Stomach (tissue), 9 donors: ENCODE results near the gene NLRP12. TPM values are rescaled to one million over a fixed set of nuclear protein-coding genes. Genes with fewer than 3 reads are reported as not detected.
"Not testable (repeated sequence)": the region's sequence is repeated elsewhere in the genome, so short reads cannot be mapped to it uniquely, and the experiment has no call there.

Experiments
- DNase-seq, 2 donors: peaks; one replicate each; pipeline versions ENCODE4 v3.0.0 to v3.0.0-alpha.2; 2013 to 2019
- H3K27ac ChIP-seq, 5 donors: fragments of 200-600 bp in 4 of 5; sonication (generic) in 4 of 5; one replicate each; pipeline ENCODE4 v1.5.1; 2013 to 2019; ENCODE audit warnings: mild to moderate bottlenecking in 1 of 5, moderate library complexity in 1 of 5
- H3K27me3 ChIP-seq, 3 donors: fragments of 200-600 bp; sonication (generic); one replicate each; pipeline ENCODE4 v1.5.1; 2017 to 2019; ENCODE audit warnings: mixed run types in 1 of 3
- H3K36me3 ChIP-seq, 4 donors: fragments of 200-600 bp; sonication (generic); 1 replicate in 3 of 4; 2 replicates in 1 of 4; pipeline ENCODE4 v1.5.1; 2016 to 2019
- H3K4me1 ChIP-seq, 4 donors: fragments of 200-600 bp; sonication (generic); one replicate each; pipeline ENCODE4 v1.5.1; 2016 to 2019
- H3K4me3 ChIP-seq, 4 donors: fragments of 200-600 bp; sonication (generic) in 3 of 4; one replicate each; pipeline ENCODE4 v1.5.1; 2016 to 2019; ENCODE audit warnings: mild to moderate bottlenecking in 1 of 4
- H3K9me3 ChIP-seq, 4 donors: fragments of 200-600 bp; sonication (generic); one replicate each; pipeline ENCODE4 v1.5.1; 2016 to 2019
- CTCF ChIP-seq, 7 experiments: fragments of 450-650 bp in 4 of 7; fragments of 200-600 bp in 3 of 7; sonication (generic) in 3 of 7; IDR thresholded peaks; one replicate each; pipeline ENCODE4 v1.5.1; 2016 to 2019; ENCODE audit warnings: antibody characterized with exemption in 7 of 7, control low read depth in 2 of 7, mild to moderate bottlenecking in 1 of 7
- EP300 ChIP-seq: sonication (generic); formaldehyde crosslinking; IDR thresholded peaks from one replicate; pipeline ENCODE4 v1.6.1; 2017; ENCODE audit warnings: antibody characterized with exemption
- POLR2A ChIP-seq, 4 donors: fragments of 450-650 bp; IDR thresholded peaks; one replicate each; pipeline ENCODE4 v1.6.1; 2016; ENCODE audit warnings: antibody characterized with exemption in 4 of 4, control low read depth in 2 of 4, mild to moderate bottlenecking in 1 of 4, moderate library complexity in 1 of 4
- POLR2AphosphoS5 ChIP-seq, 3 donors: sonication (generic); formaldehyde crosslinking; IDR thresholded peaks; one replicate each; pipeline ENCODE4 v1.6.1; 2016; ENCODE audit warnings: antibody characterized with exemption in 3 of 3
- WGBS, 5 donors: extraction: QIAGEN DNeasy Blood & Tissue Kit in 3 of 5; methylation state at CpG; one replicate each; pipeline versions ENCODE4 v1.1.5 to v1.1.7; 2013 to 2018; 5-methylcytosine and 5-hydroxymethylcytosine counted together
- intact Hi-C: fragments of 100-400 bp; cut with DNase I; formaldehyde crosslinking; loops from one replicate; pipeline ENCODE4 v1.15.1; 2023; ENCODE audit warnings: low total_unique reads
- polyA plus RNA-seq, 3 donors: library from polyadenylated mRNA; stranded (reverse); fragments of 200-250 nt; gene quantifications; one replicate each; pipeline ENCODE4 v1.2.3, GENCODE V29; 2013
- total RNA-seq, 5 donors: library from RNA; depleted of rRNA; stranded (reverse); fragments of >200 nt; gene quantifications; one replicate each; pipeline versions ENCODE4 v1.1.0 to v1.2.3, GENCODE V29; 2014 to 2016
- donor health status: healthy with polysubstance abuse.
- donor health status: Bipolar disorder and iron deficiency.
- donor health status: healthy.

NLRP12 gene
- total and polyA plus RNA-seq, 8 donors: 0.05 to 0.18 (median 0.06) TPM; not detected in 5

- Histone ChIP-seq H3K4me1 (peaks cover 0 to 16% (median 0%) of the 10 kb centered on the region in 4 donors), H3K9me3 (no peaks in the 10 kb centered on the region), H3K27ac (peak overlapping the region in 2 of 5 donors; percentile 33 to 43), H3K4me3 (no peak overlapping the region), H3K36me3 (no peaks in the 10 kb centered on the region), H3K27me3 (peaks cover 0 to 53% (median 0%) of the 10 kb centered on the region in 3 donors)
- intact Hi-C loops: loop anchor here (10.0 kb wide), 2 partner anchors 46 to 176 kb away; no protein-coding TSS in a partner anchor
- 55 to 68% (median 64%) methylated on average over 11 of the region's 11 CpGs for WGBS, 5 donors
- no peak for TF ChIP-seq POLR2A (IDR thresholded peaks at IDR 0.05)
- no peak for TF ChIP-seq CTCF (IDR thresholded peaks at IDR 0.05)
- no peak for TF ChIP-seq POLR2AphosphoS5 (IDR thresholded peaks at IDR 0.05)
- no peak for TF ChIP-seq EP300
- peak in 1 of 2 donors; percentile 48 for DNase-seq
Observed at GRCh38 chr19:53849237-53849676, 25.1 kb upstream of the NLRP12 start.

GRCh38 chr19:53847555-53847954, 23.4 kb upstream of the NLRP12 start:
- no peaks in the 10 kb centered on the region for H3K9me3 ChIP-seq
- intact Hi-C loops: loop anchor here (10.0 kb wide), 2 partner anchors 47 to 177 kb away; no protein-coding TSS in a partner anchor
- WGBS, 5 donors: 57 to 67% (median 60%) methylated on average over 8 of the region's 8 CpGs
- H3K4me1 ChIP-seq: peaks cover 0 to 20% (median under 1%) of the 10 kb centered on the region in 4 donors
- no peak overlapping the region for H3K27ac ChIP-seq
- DNase-seq: no peak
- peaks cover 0 to 51% (median 0%) of the 10 kb centered on the region in 3 donors for H3K27me3 ChIP-seq
- H3K4me3 ChIP-seq: no peak overlapping the region
- no peak for TF ChIP-seq CTCF (IDR thresholded peaks at IDR 0.05)
- no peak for TF ChIP-seq POLR2A (IDR thresholded peaks at IDR 0.05)
- no peak for TF ChIP-seq EP300
- TF ChIP-seq POLR2AphosphoS5 (IDR thresholded peaks at IDR 0.05): no peak
- no peaks in the 10 kb centered on the region for H3K36me3 ChIP-seq

GRCh38 chr19:53844849-53845246, 20.7 kb upstream of the NLRP12 start:
- Histone ChIP-seq H3K27ac (no peak overlapping the region), H3K9me3 (no peaks in the 10 kb centered on the region), H3K4me1 (peaks cover 0 to 30% (median 9%) of the 10 kb centered on the region in 4 donors), H3K27me3 (peaks cover 0 to 29% (median 0%) of the 10 kb centered on the region in 3 donors), H3K4me3 (no peak overlapping the region), H3K36me3 (no peaks in the 10 kb centered on the region)
- intact Hi-C loops: loop anchor here (10.0 kb wide), 2 partner anchors 50 to 180 kb away; no protein-coding TSS in a partner anchor
- peak in 1 of 2 donors; percentile 15 for DNase-seq
- no peak for TF ChIP-seq EP300
- TF ChIP-seq CTCF (IDR thresholded peaks at IDR 0.05): no peak
- TF ChIP-seq POLR2A (IDR thresholded peaks at IDR 0.05): no peak
- no peak for TF ChIP-seq POLR2AphosphoS5 (IDR thresholded peaks at IDR 0.05)
- 84 to 89% (median 85%) methylated on average over 9 of the region's 9 CpGs for WGBS, 5 donors

- intact Hi-C loops: loop anchor here (10.0 kb wide), 2 partner anchors 54 to 184 kb away; no protein-coding TSS in a partner anchor
- WGBS, 5 donors: 79 to 90% (median 81%) methylated on average over 4 of the region's 4 CpGs
- DNase-seq: not testable (repeated sequence)
Observed at GRCh38 chr19:53840914-53841313, 16.8 kb upstream of the NLRP12 start.

GRCh38 chr19:53840241-53840640, 16.1 kb upstream of the NLRP12 start:
- Histone ChIP-seq H3K4me1 (peaks cover 0 to 26% (median 9%) of the 10 kb centered on the region in 4 donors), H3K27me3 (peaks cover 0 to 37% (median 0%) of the 10 kb centered on the region in 3 donors)
- DNase-seq, H3K9me3 ChIP-seq, H3K36me3 ChIP-seq, H3K27ac ChIP-seq, H3K4me3 ChIP-seq: not testable (repeated sequence)
- intact Hi-C loops: loop anchor here (10.0 kb wide), 2 partner anchors 55 to 185 kb away; no protein-coding TSS in a partner anchor
- 90 to 95% (median 94%) methylated on average over 12 of the region's 12 CpGs for WGBS, 5 donors

More at GRCh38 chr19:53840914-53841313, 16.8 kb upstream of the NLRP12 start:
- H3K36me3 ChIP-seq, H3K9me3 ChIP-seq, H3K27ac ChIP-seq, H3K4me3 ChIP-seq: not testable (repeated sequence)
- Histone ChIP-seq H3K4me1 (peaks cover 0 to 26% (median 9%) of the 10 kb centered on the region in 4 donors), H3K27me3 (peaks cover 0 to 42% (median 0%) of the 10 kb centered on the region in 3 donors)

- 63 to 75% (median 69%) methylated on average over 5 of the region's 5 CpGs for WGBS, 5 donors
- H3K4me1 ChIP-seq: peaks cover 0 to 25% (median 9%) of the 10 kb centered on the region in 4 donors
- H3K9me3 ChIP-seq, DNase-seq, H3K36me3 ChIP-seq, intact Hi-C loops, H3K4me3 ChIP-seq, H3K27ac ChIP-seq: not testable (repeated sequence)
- H3K27me3 ChIP-seq: peaks cover 0 to 32% (median 0%) of the 10 kb centered on the region in 3 donors
Observed at GRCh38 chr19:53838446-53838845, 14.3 kb upstream of the NLRP12 start.

- intact Hi-C loops, H3K4me1 ChIP-seq, H3K36me3 ChIP-seq, DNase-seq, H3K9me3 ChIP-seq, H3K27ac ChIP-seq, H3K4me3 ChIP-seq: not testable (repeated sequence)
- H3K27me3 ChIP-seq: peaks cover 0 to 53% (median 6%) of the 10 kb centered on the region in 3 donors
- 9 to 25% (median 9%) methylated on average over 9 to 13 of the region's 13 CpGs for WGBS, 5 donors
Observed at GRCh38 chr19:53832861-53833260, 8.7 kb upstream of the NLRP12 start.
